K562 (cell line): Measurements from ENCODE around the gene BST1. TPM values are rescaled to one million over a fixed set of nuclear protein-coding genes. Genes with fewer than 3 reads are reported as not detected.

Experiments
- ATAC-seq: fragments of 200-7000 bp; cut with Tn5 transposase; 3 replicates; pipeline ENCODE4 v1.9.1; 2020; ENCODE audit warnings: moderate library complexity
- BruUV-seq: library from RNA; stranded (reverse); fragments of 400-500 nt; replicated peaks from 2 replicates; lab custom pipeline; 2021; lab: Mats Ljungman, UMichigan
- CTCF ChIA-PET: fragments of 300-600 bp; formaldehyde crosslinking; extraction: SDS; loops from one replicate; lab custom pipeline; 2021; ENCODE audit warnings: low intra/inter-chr PET ratio; lab: Yijun Ruan, JAX
- POLR2A ChIA-PET: fragments of 300-600, 350-650 bp; sonication (Branson Sonifier 250); formaldehyde crosslinking; extraction: SDS; loops from one replicate; lab custom pipeline; 2021; ENCODE audit warnings: antibody characterized with exemption, inconsistent platforms; lab: Yijun Ruan, JAX
- DNase-seq, 4 experiments: peaks; one replicate each; pipeline versions ENCODE4 v3.0.0 to v3.0.0-alpha.2; 2011 to 2018; ENCODE audit warnings: low spot score in 3 of 4, mixed read lengths in 3 of 4; ENCODE audit errors: extremely low read depth in 1 of 4
- FAIRE-seq: peaks from 2 replicates; lab custom pipeline; 2011; peaks lifted over from hg19 to GRCh38; lab: Jason Lieb, UNC
- H2AFZ ChIP-seq: 2 replicates; pipeline ENCODE4 v1.6.0; 2011; ENCODE audit warnings: low read depth, low read length, control low read depth, inconsistent platforms
- H3K27ac ChIP-seq: fragments of 200-600 bp; 3 replicates; pipeline ENCODE4 v1.8.0; 2011; ENCODE audit warnings: low read depth, mild to moderate bottlenecking, control low read depth, inconsistent platforms, low read length, moderate library complexity, mixed read lengths; ENCODE audit errors: extremely low read depth
- H3K27me3 ChIP-seq, 2 experiments: fragments of 300-600 bp in 1 of 2; 2 replicates in 1 of 2; 3 replicates in 1 of 2; pipeline versions ENCODE4 v1.6.0 to v1.8.0; 2011; ENCODE audit warnings: inconsistent platforms in 2 of 2, low read length in 2 of 2, mild to moderate bottlenecking in 1 of 2, mixed read lengths in 1 of 2, moderate library complexity in 1 of 2; ENCODE audit not compliant: control insufficient read depth in 2 of 2, insufficient read depth in 2 of 2
- H3K36me3 ChIP-seq: fragments of 300-600 bp; 3 replicates; pipeline ENCODE4 v1.8.0; 2011; ENCODE audit warnings: mild to moderate bottlenecking, low read length, inconsistent platforms; ENCODE audit not compliant: control insufficient read depth, insufficient read depth
- H3K4me1 ChIP-seq, 2 experiments: fragments of 200-600 bp in 1 of 2; replicated peaks in 1 of 2; 2 replicates in 1 of 2; 3 replicates in 1 of 2; pipeline versions ENCODE4 v1.5.1 to v1.8.0; 2011; ENCODE audit warnings: inconsistent platforms in 2 of 2, low read length in 2 of 2, mild to moderate bottlenecking in 1 of 2, mixed read lengths in 1 of 2, moderate library complexity in 1 of 2; ENCODE audit not compliant: control insufficient read depth in 2 of 2, insufficient read depth in 2 of 2
- H3K4me2 ChIP-seq: 2 replicates; pipeline ENCODE4 v1.6.1; 2011; ENCODE audit warnings: low read length, control low read depth, inconsistent platforms, mixed read lengths; ENCODE audit not compliant: insufficient read depth
- H3K4me3 ChIP-seq: fragments of 200-600 bp; sonication (generic), shearing (Covaris generic); 2 replicates; pipeline ENCODE4 v1.5.1; 2016; ENCODE audit warnings: control low read depth, inconsistent platforms
- H3K79me2 ChIP-seq: fragments of 200-600 bp; 3 replicates; pipeline ENCODE4 v1.8.0; 2011; ENCODE audit warnings: low read length, inconsistent platforms; ENCODE audit not compliant: control insufficient read depth, insufficient read depth
- H3K9ac ChIP-seq, 2 experiments: 2 replicates each; pipeline versions ENCODE4 v1.6.0 to v1.6.1; 2011; ENCODE audit warnings: low read depth in 2 of 2, low read length in 2 of 2, control low read depth in 1 of 2, inconsistent platforms in 1 of 2, mild to moderate bottlenecking in 1 of 2, mixed read lengths in 1 of 2; ENCODE audit not compliant: insufficient read depth in 1 of 2
- H3K9me1 ChIP-seq: one replicate; pipeline ENCODE4 v1.6.0; 2011; ENCODE audit warnings: inconsistent platforms, mild to moderate bottlenecking, low read length, moderate library complexity; ENCODE audit not compliant: control insufficient read depth, insufficient read depth
- H3K9me3 ChIP-seq: replicated peaks from 2 replicates; pipeline ENCODE4 v1.5.1; 2011; ENCODE audit warnings: low read depth, low read length, inconsistent platforms; ENCODE audit not compliant: control insufficient read depth, insufficient read depth
- H4K20me1 ChIP-seq: replicated peaks from 2 replicates; pipeline ENCODE4 v1.6.1; 2011; ENCODE audit warnings: low read length, inconsistent platforms, mixed read lengths; ENCODE audit not compliant: control insufficient read depth, insufficient read depth
- MNT ChIP-seq, 2 experiments: fragments of 450-650 bp; conservative IDR thresholded peaks; 2 replicates each; pipeline ENCODE4 v1.6.1; 2017; ENCODE audit warnings: mild to moderate bottlenecking in 2 of 2, moderate library complexity in 2 of 2
- MTA1 ChIP-seq: fragments of 450-650 bp; IDR thresholded peaks from 2 replicates; pipeline ENCODE4 v1.6.1; 2017; ENCODE audit warnings: borderline replicate concordance
- PBX2 ChIP-seq, 2 experiments: IDR thresholded peaks in 1 of 2; conservative IDR thresholded peaks in 1 of 2; 2 replicates each; pipeline ENCODE4 v1.6.1; 2016; ENCODE audit warnings: low read depth in 2 of 2, mild to moderate bottlenecking in 1 of 2, missing compliant biosample characterization in 1 of 2, missing genetic modification characterization in 1 of 2, moderate library complexity in 1 of 2
- ZNF12 ChIP-seq: sonication (generic); formaldehyde crosslinking; IDR thresholded peaks from 2 replicates; pipeline ENCODE4 v1.4.0; 2020; ENCODE audit warnings: mild to moderate bottlenecking, missing genetic modification reagents
- WGBS: fragments of 100-300 bp; shearing (Covaris generic); methylation state at CpG from one replicate; pipeline ENCODE4 v1.1.6; 2016; ENCODE audit warnings: low coverage, mixed read lengths; ENCODE audit not compliant: insufficient coverage; ENCODE audit errors: missing lambda C conversion rate; 5-methylcytosine and 5-hydroxymethylcytosine counted together
- in situ Hi-C: fragments of 300-500 bp; cut with MboI; formaldehyde crosslinking; loops from 4 replicates; pipeline ENCODE4 v1.15.0; 2018; ENCODE audit warnings: inconsistent platforms, mixed read lengths
- intact Hi-C: fragments of 100-400 bp; cut with micrococcal nuclease; formaldehyde crosslinking; loops from 2 replicates; pipeline ENCODE4 v1.14.2; 2022
- polyA plus RNA-seq, 8 experiments: library from polyadenylated mRNA; depleted of rRNA in 4 of 8; stranded (reverse) in 5 of 8; unstranded in 3 of 8; fragments of >200 nt; fragmentation: Nextera tagmentation in 2 of 8; fragmentation: Illumina TruSeq in 1 of 8; extraction: Ambion mirVana in 2 of 8; extraction: Trizol in 1 of 8; gene quantifications; 2 replicates each; pipeline versions ENCODE4 v1.2.1 to v1.2.3, GENCODE V29; 2011 to 2014; ENCODE audit warnings: inconsistent platforms in 1 of 8, missing spikeins in 1 of 8
- total RNA-seq, 7 experiments: library from RNA; depleted of rRNA in 6 of 7; stranded (reverse); fragments of >200 nt in 6 of 7; fragmentation: Illumina TruSeq in 2 of 7; extraction: Trizol in 2 of 7; gene quantifications; 2 replicates each; pipeline versions ENCODE4 v1.2.1 to v1.2.3, GENCODE V29; 2011 to 2021; ENCODE audit warnings: low replicate concordance in 1 of 7
- TF ChIP-seq, protein P1 (sequence below), 2 experiments: fragments of 450-650 bp in 1 of 2; sonication (generic) in 1 of 2; formaldehyde crosslinking in 1 of 2; IDR thresholded peaks; 2 replicates each; pipeline versions ENCODE4 v1.7.1 to v1.9.0; 2016 to 2022; ENCODE audit warnings: inconsistent platforms in 1 of 2, mild to moderate bottlenecking in 1 of 2, missing genetic modification reagents in 1 of 2

Gene BST1
- total and polyA plus RNA-seq, 9 of the 15 experiments (the other 6 are each of a cell fraction or from before 2014, with no cell fraction given), result 0.04 to 0.38 (median 0.07) TPM; not detected in 6

GRCh38 chr4:15742637-15743036 is 39.8 kb downstream of the BST1 start (continued):
- TF ChIP-seq PBX2 (CRISPR knock-in tag; IDR thresholded peaks at IDR 0.05; ENCODE audit: low read depth) (no peak), PBX2 (tag; conservative IDR thresholded peaks at IDR 0.05; ENCODE audit: low read depth) (no peak), MNT (conservative IDR thresholded peaks at IDR 0.05) (no peak)

DNA sequence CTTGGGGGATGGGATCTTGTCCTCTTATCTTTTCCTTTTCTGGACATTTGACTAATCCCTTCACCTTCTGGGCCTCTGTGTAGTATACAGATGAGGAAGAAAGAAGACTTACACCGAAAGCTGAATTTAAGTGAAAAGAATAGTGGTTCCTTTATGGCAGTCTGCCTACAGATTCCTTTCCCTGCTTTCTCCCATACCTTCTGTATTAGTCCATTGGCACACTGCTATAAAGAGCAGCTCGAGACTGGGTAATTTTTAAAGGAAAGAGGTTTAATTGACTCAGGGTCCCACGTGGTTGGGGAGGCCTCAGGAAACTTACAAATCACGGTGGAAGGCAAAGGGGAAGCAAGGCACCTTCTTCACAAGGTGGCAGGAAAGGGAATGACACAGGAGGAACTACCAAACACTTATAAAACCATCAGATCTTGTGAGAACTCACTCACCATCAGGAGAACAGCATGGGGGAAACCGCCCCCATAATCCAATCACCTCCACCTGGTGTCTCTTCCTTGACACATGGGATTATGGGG is 41.2 kb downstream of the BST1 start:
- WGBS, result 0% methylated on average over 5 of the region's 5 CpGs
- Histone ChIP-seq H3K9me1 (no peaks in the 10 kb centered on the region), H3K36me3 (no peaks in the 10 kb centered on the region), H3K4me3 (no peak overlapping the region), H3K9me3 (no peaks in the 10 kb centered on the region), H3K27me3 (peaks cover 0 to 3% of the 10 kb centered on the region in 2 experiments; a peak in 2 of 5 replicates), H3K27ac (no peak overlapping the region), H3K4me2 (no peak overlapping the region), H2AFZ (no peak overlapping the region), H3K4me1 (no peaks in the 10 kb centered on the region), H4K20me1 (no peaks in the 10 kb centered on the region), H3K9ac (no peak overlapping the region), H3K79me2 (no peaks in the 10 kb centered on the region)
- no TSS peak for BruUV-seq
- DNase-seq (no peak), FAIRE-seq (no peak), ATAC-seq (no peak)
- CTCF ChIA-PET, result no interaction called here
- POLR2A ChIA-PET, result interaction anchor here (1.0 kb wide), 1 partner anchor 17 kb away, joined by 4 read pairs; no protein-coding TSS in a partner anchor
- intact Hi-C loops, result no loop called here
- in situ Hi-C loops, result no loop called here
- no peak for TF ChIP-seq ZNF12
- TF ChIP-seq, protein P1, sequence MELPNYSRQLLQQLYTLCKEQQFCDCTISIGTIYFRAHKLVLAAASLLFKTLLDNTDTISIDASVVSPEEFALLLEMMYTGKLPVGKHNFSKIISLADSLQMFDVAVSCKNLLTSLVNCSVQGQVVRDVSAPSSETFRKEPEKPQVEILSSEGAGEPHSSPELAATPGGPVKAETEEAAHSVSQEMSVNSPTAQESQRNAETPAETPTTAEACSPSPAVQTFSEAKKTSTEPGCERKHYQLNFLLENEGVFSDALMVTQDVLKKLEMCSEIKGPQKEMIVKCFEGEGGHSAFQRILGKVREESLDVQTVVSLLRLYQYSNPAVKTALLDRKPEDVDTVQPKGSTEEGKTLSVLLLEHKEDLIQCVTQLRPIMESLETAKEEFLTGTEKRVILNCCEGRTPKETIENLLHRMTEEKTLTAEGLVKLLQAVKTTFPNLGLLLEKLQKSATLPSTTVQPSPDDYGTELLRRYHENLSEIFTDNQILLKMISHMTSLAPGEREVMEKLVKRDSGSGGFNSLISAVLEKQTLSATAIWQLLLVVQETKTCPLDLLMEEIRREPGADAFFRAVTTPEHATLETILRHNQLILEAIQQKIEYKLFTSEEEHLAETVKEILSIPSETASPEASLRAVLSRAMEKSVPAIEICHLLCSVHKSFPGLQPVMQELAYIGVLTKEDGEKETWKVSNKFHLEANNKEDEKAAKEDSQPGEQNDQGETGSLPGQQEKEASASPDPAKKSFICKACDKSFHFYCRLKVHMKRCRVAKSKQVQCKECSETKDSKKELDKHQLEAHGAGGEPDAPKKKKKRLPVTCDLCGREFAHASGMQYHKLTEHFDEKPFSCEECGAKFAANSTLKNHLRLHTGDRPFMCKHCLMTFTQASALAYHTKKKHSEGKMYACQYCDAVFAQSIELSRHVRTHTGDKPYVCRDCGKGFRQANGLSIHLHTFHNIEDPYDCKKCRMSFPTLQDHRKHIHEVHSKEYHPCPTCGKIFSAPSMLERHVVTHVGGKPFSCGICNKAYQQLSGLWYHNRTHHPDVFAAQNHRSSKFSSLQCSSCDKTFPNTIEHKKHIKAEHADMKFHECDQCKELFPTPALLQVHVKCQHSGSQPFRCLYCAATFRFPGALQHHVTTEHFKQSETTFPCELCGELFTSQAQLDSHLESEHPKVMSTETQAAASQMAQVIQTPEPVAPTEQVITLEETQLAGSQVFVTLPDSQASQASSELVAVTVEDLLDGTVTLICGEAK (IDR thresholded peaks at IDR 0.05), result no peak
- TF ChIP-seq, protein P1 (CRISPR knock-in tag; IDR thresholded peaks at IDR 0.05), result no peak
- TF ChIP-seq MTA1, result no peak
